GM23248 (cell line): ENCODE measurements around the gene MRPL27. TPM values are rescaled to one million over a fixed set of nuclear protein-coding genes. Genes with fewer than 3 reads are reported as not detected.

ENCODE experiments used
- DNase-seq: peaks from one replicate; pipeline ENCODE4 v3.0.0-alpha.2; 2015
- H2AFZ ChIP-seq: fragments of 200-600 bp; sonication (generic); 2 replicates; pipeline ENCODE4 v1.6.1; 2016; ENCODE audit warnings: antibody characterized with exemption
- H3F3A ChIP-seq: fragments of 200-600 bp; sonication (generic); 2 replicates; pipeline ENCODE4 v1.6.1; 2016; ENCODE audit warnings: mild to moderate bottlenecking, antibody characterized with exemption, mixed run types; ENCODE audit not compliant: insufficient read depth
- H3K27ac ChIP-seq: fragments of 200-600 bp; sonication (generic); 2 replicates; pipeline ENCODE4 v1.5.1; 2016; ENCODE audit warnings: mild to moderate bottlenecking
- H3K27me3 ChIP-seq: fragments of 200-600 bp; sonication (generic); replicated peaks from 2 replicates; pipeline ENCODE4 v1.6.1; 2016; ENCODE audit warnings: mild to moderate bottlenecking; ENCODE audit not compliant: insufficient read depth
- H3K36me3 ChIP-seq: fragments of 200-600 bp; sonication (generic); 2 replicates; pipeline ENCODE4 v1.6.1; 2016; ENCODE audit warnings: low read depth, mild to moderate bottlenecking
- H3K4me1 ChIP-seq: fragments of 200-600 bp; sonication (generic); 2 replicates; pipeline ENCODE4 v1.6.1; 2016; ENCODE audit warnings: mild to moderate bottlenecking; ENCODE audit not compliant: insufficient read depth
- H3K4me2 ChIP-seq: fragments of 200-600 bp; sonication (generic); one replicate; pipeline ENCODE4 v1.6.1; 2016; ENCODE audit warnings: mild to moderate bottlenecking; ENCODE audit not compliant: unreplicated experiment
- H3K4me3 ChIP-seq: fragments of 200-600 bp; sonication (generic); 2 replicates; pipeline ENCODE4 v1.5.1; 2016; ENCODE audit warnings: mild to moderate bottlenecking
- H3K79me2 ChIP-seq: fragments of 200-600 bp; sonication (generic); 2 replicates; pipeline ENCODE4 v1.6.1; 2016; ENCODE audit warnings: mild to moderate bottlenecking; ENCODE audit not compliant: insufficient read depth
- H3K9ac ChIP-seq: fragments of 200-600 bp; sonication (generic); 2 replicates; pipeline ENCODE4 v1.6.1; 2016; ENCODE audit warnings: mild to moderate bottlenecking
- H3K9me2 ChIP-seq: fragments of 200-600 bp; sonication (generic); 2 replicates; pipeline ENCODE4 v1.6.1; 2016; ENCODE audit warnings: mixed run types, mild to moderate bottlenecking, moderate library complexity; ENCODE audit not compliant: insufficient read depth
- H3K9me3 ChIP-seq: fragments of 200-600 bp; sonication (generic); one replicate; pipeline ENCODE4 v1.6.1; 2017; ENCODE audit warnings: low read depth
- H4K20me1 ChIP-seq: fragments of 200-600 bp; sonication (generic); 2 replicates; pipeline ENCODE4 v1.6.0; 2016; ENCODE audit not compliant: insufficient read depth
- EZH2 ChIP-seq: fragments of 200-600 bp; sonication (generic); IDR thresholded peaks from 2 replicates; pipeline ENCODE4 v1.6.1; 2018; ENCODE audit warnings: antibody characterized with exemption, mild to moderate bottlenecking; ENCODE audit not compliant: insufficient read depth, poor library complexity, severe bottlenecking
- EZH2phosphoT487 ChIP-seq: fragments of 200-600 bp; sonication (generic); IDR thresholded peaks from 2 replicates; pipeline ENCODE4 v1.6.1; 2018; ENCODE audit warnings: antibody characterized with exemption, moderate library complexity, mild to moderate bottlenecking, low read depth; ENCODE audit not compliant: insufficient read depth
- WGBS, 2 experiments: methylation state at CpG; one replicate each; pipeline ENCODE4 v1.1.6; 2015 to 2017; ENCODE audit warnings: low lambda C conversion rate in 2 of 2, low coverage in 1 of 2; ENCODE audit errors: missing lambda C conversion rate in 2 of 2; 5-methylcytosine and 5-hydroxymethylcytosine counted together
- in situ Hi-C: fragments of 300-500 bp; cut with MboI; formaldehyde crosslinking; loops from 2 replicates; pipeline ENCODE4 v1.15.0; 2020
- polyA plus RNA-seq: library from polyadenylated mRNA; unstranded; fragments of >200 nt; fragmentation: Nextera tagmentation; extraction: Ambion mirVana; gene quantifications from 2 replicates; pipeline ENCODE4 v1.2.1, GENCODE V29; 2016
- total RNA-seq: library from RNA; depleted of rRNA; stranded (reverse); fragments of >200 nt; shearing (Covaris generic); gene quantifications from 2 replicates; pipeline ENCODE4 v1.2.3, GENCODE V29; 2014

The MRPL27 gene
- total and polyA plus RNA-seq, 2 experiments from 2014 or later = 49.3 to 120 TPM

DNA sequence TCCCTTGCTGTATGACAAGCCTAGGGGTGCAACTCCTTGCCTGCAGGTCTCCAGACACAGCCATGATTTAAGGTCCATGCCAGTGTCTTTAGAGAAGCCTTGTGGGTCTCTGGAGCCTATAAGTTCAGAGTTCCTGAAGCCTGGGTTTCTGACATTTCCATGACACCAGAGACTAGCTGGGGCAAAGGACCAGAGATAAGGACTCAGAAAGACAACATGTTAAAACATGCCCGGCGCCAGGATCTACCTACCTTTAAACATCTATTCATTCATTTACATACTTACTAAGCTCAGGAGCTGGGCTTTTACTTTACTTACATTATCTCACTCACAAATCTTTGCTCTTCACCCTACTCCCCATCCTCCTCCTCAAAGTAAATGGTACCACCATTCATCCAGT, 1.5 kb downstream of the MRPL27 start:
- in situ Hi-C loops = no loop called here
- WGBS, 2 experiments = 95 to 98% methylated on average over 2 of the region's 2 CpGs
- TF ChIP-seq EZH2phosphoT487 (no peak), EZH2 (no peak)
- H3K36me3 ChIP-seq = peaks cover 22% of the 10 kb centered on the region
- no peaks in the 10 kb centered on the region for H3F3A ChIP-seq
- peak overlapping the region; percentile 98 for H3K4me2 ChIP-seq
- H3K4me1 ChIP-seq = peaks cover 4% of the 10 kb centered on the region; the same call in 1 of the 2 replicates
- H3K9ac ChIP-seq = 0 out of 2 replicates have a peak overlapping the region, but pooled peaks have one; percentile 92
- no peak overlapping the region for H2AFZ ChIP-seq
- no peaks in the 10 kb centered on the region for H4K20me1 ChIP-seq
- H3K79me2 ChIP-seq = peaks cover 28% of the 10 kb centered on the region
- H3K27me3 ChIP-seq = no peaks in the 10 kb centered on the region
- DNase-seq = no peak
- H3K4me3 ChIP-seq = peak overlapping the region; percentile 95
- no peak overlapping the region for H3K27ac ChIP-seq
- H3K9me2 ChIP-seq = no peaks in the 10 kb centered on the region
- H3K9me3 ChIP-seq = no peaks in the 10 kb centered on the region

DNA sequence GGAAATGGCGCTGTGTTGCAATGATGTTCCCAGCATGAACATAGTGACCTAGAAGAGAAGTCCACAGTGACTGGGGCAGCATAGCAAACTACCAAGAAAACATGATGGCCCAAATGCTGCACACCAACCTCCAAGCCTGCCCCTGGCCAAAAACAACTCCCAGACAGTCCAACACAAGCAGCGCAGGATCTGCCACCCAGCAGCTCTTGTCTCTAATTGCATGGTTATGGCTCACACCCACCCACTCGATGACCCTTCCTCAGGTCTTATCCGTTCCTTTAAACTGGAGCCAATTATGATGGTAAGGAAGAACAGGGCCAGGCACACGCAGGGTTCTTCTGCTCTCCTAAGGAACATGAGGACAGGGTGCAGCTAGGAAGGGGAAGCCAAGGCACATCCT, 2.9 kb downstream of the MRPL27 start:
- peaks cover 22% of the 10 kb centered on the region for H3K36me3 ChIP-seq
- H3K9me2 ChIP-seq = no peaks in the 10 kb centered on the region
- no peaks in the 10 kb centered on the region for H3K27me3 ChIP-seq
- no peak overlapping the region for H3K4me2 ChIP-seq
- no peaks in the 10 kb centered on the region for H3K9me3 ChIP-seq
- H3K9ac ChIP-seq = no peak overlapping the region
- DNase-seq = no peak
- no peaks in the 10 kb centered on the region for H4K20me1 ChIP-seq
- no peak overlapping the region for H3K27ac ChIP-seq
- H3K4me1 ChIP-seq = peaks cover 4% of the 10 kb centered on the region; the same call in 1 of the 2 replicates
- no peak overlapping the region for H3K4me3 ChIP-seq
- H2AFZ ChIP-seq = no peak overlapping the region
- in situ Hi-C loops = no loop called here
- peaks cover 28% of the 10 kb centered on the region for H3K79me2 ChIP-seq
- no peaks in the 10 kb centered on the region for H3F3A ChIP-seq
- TF ChIP-seq EZH2 = no peak
- no peak for TF ChIP-seq EZH2phosphoT487
- 93% methylated on average over 5 of the region's 5 CpGs for WGBS, 2 experiments

DNA sequence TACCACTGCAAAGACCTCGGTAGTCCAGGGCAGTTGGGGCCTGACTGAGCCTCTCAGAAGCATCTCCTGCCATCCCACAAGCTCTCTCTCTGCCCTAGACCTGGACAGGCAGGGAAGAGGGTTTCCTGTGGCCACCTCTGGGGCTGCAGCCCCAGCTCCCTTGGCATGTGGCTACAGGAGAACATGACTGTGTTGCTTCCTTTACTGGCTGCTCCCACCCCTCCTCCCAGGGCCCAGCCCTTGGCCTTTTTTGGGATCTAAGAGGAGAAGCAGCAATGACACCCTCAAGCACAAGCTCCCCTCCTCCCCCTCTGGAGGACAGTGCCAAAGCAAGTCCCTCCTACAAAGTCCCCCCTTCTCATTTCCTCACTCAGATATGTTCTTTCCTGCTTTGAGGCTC, 5.6 kb downstream of the MRPL27 start:
- H3K9me3 ChIP-seq = no peaks in the 10 kb centered on the region
- 95 to 100% methylated on average over 1 of the region's 1 CpG for WGBS, 2 experiments
- TF ChIP-seq EZH2 = no peak
- TF ChIP-seq EZH2phosphoT487 = no peak
- no peaks in the 10 kb centered on the region for H3K9me2 ChIP-seq
- no peak for DNase-seq
- H4K20me1 ChIP-seq = no peaks in the 10 kb centered on the region
- H3K27me3 ChIP-seq = no peaks in the 10 kb centered on the region
- H3K36me3 ChIP-seq = peaks cover 22% of the 10 kb centered on the region
- H3K79me2 ChIP-seq = peaks cover 23% of the 10 kb centered on the region
- H3K9ac ChIP-seq = no peak overlapping the region
- H3K4me2 ChIP-seq = no peak overlapping the region
- peaks cover 6% of the 10 kb centered on the region; the same call in 1 of the 2 replicates for H3K4me1 ChIP-seq
- 0 out of 2 replicates have a peak, but pooled peaks cover 2% of the 10 kb centered on the region for H3F3A ChIP-seq
- no peak overlapping the region for H3K27ac ChIP-seq
- H3K4me3 ChIP-seq = no peak overlapping the region
- no peak overlapping the region for H2AFZ ChIP-seq
- in situ Hi-C loops = no loop called here

- H3K27ac ChIP-seq = no peak overlapping the region
- no peaks in the 10 kb centered on the region for H3K27me3 ChIP-seq
- 0 out of 2 replicates have a peak, but pooled peaks cover 12% of the 10 kb centered on the region for H3F3A ChIP-seq
- TF ChIP-seq EZH2phosphoT487 (no peak), EZH2 (no peak)
- H3K4me1 ChIP-seq = peaks cover 5% of the 10 kb centered on the region; the same call in 1 of the 2 replicates
- no peaks in the 10 kb centered on the region for H3K9me2 ChIP-seq
- no peak overlapping the region for H3K4me3 ChIP-seq
- in situ Hi-C loops = no loop called here
- H3K79me2 ChIP-seq = peaks cover 7% of the 10 kb centered on the region
- H4K20me1 ChIP-seq = no peaks in the 10 kb centered on the region
- peaks cover 22% of the 10 kb centered on the region for H3K36me3 ChIP-seq
- no peak overlapping the region for H3K4me2 ChIP-seq
- no peak overlapping the region for H3K9ac ChIP-seq
- no peak for DNase-seq
- WGBS, 2 experiments = 88 to 90% methylated on average over 14 of the region's 14 CpGs
- no peak overlapping the region for H2AFZ ChIP-seq
- no peaks in the 10 kb centered on the region for H3K9me3 ChIP-seq
Observed at GRCh38 chr17:50365649-50366393, 7.2 kb downstream of the MRPL27 start.

DNA sequence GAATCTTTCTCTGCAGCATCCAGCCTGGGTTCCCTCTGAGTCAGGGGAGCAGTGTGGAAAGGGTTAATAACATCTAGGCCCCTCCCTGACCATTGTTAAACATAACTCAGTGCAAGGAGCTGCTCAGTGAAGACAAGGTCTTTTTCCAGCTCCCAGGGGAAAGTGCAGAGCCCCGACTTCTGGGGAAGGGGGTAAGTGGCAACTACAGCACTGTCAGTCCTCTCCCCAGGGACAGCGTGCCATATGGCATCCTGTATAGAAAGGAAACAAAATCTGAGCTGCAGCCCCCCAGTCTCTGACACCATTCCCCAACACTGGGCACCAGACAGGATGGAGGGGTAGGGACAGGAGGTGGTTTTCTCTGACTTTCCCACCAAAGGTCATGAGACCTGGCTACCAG, 7.8 kb downstream of the MRPL27 start:
- Histone ChIP-seq H3K36me3 (peaks cover 18% of the 10 kb centered on the region), H4K20me1 (no peaks in the 10 kb centered on the region)
- 57 to 62% methylated on average over 2 of the region's 2 CpGs for WGBS, 2 experiments

More for the DNA sequence above, 7.8 kb downstream of the MRPL27 start:
- Histone ChIP-seq H3K4me2 (no peak overlapping the region), H3K4me1 (peaks cover 5% of the 10 kb centered on the region; the same call in 1 of the 2 replicates), H3K9me3 (no peaks in the 10 kb centered on the region), H3K27ac (no peak overlapping the region), H3K4me3 (no peak overlapping the region), H3K9ac (no peak overlapping the region), H2AFZ (no peak overlapping the region), H3F3A (0 out of 2 replicates have a peak, but pooled peaks cover 12% of the 10 kb centered on the region), H3K79me2 (peaks cover under 1% of the 10 kb centered on the region; the same call in 1 of the 2 replicates), H3K27me3 (no peaks in the 10 kb centered on the region), H3K9me2 (no peaks in the 10 kb centered on the region)
- in situ Hi-C loops = no loop called here
- DNase-seq = no peak
- no peak for TF ChIP-seq EZH2phosphoT487
- no peak for TF ChIP-seq EZH2
